HG02943 (cell line): ENCODE measurements around the gene SPRING1.

Source experiments
- ATAC-seq: cut with Tn5 transposase; IDR thresholded peaks from one replicate; pipeline ENCODE4 v1.9.1; 2021; ENCODE audit warnings: mild to moderate bottlenecking, low read depth, moderate library complexity; ENCODE audit not compliant: unreplicated experiment

SPRING1 gene

DNA sequence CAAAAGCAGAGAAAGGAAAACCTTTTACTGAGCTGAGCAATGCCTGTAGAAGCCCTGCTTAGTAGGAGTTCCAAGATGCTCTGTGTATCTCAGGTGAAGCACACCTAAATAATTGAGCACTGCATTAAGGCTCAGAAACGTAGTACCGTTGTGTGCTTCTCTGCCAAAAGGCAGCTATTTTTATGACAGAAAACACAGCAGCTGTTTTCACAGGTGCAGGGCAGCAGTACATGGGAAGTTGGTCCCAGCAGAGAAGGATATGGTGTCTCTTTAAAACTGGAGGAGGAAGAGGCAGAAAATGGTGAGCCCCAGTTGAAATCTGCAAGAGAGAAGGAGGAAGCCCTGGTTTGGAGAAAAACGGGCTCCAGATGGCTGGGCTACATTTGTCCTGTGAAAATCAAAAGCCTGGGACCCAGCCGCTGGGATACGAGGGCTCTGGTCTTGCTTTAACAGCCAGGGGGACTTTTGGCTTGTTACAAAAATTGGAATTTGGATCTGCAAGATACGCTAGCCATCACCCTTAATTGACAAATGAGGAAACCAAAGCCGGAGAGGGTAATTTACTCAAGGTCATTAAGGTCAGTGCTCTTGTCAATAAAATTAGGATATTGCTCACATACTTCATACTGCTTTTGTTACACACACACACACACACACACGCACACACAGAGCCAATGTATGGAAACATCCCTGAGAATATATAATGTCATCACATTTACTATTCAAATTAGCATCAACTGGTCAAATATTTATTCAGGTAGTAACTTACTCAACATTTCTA lies 27.3 kb downstream of the SPRING1 start:
- ATAC-seq: no peak

DNA sequence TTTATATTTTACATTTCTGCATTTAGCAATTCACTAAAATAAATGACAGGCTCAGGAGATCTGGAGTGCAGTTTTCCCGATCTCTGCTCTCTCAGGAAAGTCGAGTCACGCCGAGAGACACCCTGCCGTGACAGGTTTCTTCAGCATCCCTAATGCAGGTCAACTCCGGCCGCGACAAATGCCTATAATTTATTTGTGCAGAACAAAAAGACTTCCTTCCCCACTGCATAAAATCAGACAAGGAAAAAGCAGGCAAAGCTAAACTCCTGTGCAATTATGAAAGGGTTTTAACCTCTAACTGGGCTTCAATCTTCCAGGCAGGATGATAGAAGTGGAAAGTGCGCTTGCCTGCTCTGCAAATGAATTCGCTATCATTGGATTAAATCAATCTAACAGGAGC lies 28.1 kb downstream of the SPRING1 start:
- ATAC-seq: no peak

- no peak for ATAC-seq
Measured at GRCh38 chr12:116708826-116709756, 28.8 kb downstream of the SPRING1 start.

DNA sequence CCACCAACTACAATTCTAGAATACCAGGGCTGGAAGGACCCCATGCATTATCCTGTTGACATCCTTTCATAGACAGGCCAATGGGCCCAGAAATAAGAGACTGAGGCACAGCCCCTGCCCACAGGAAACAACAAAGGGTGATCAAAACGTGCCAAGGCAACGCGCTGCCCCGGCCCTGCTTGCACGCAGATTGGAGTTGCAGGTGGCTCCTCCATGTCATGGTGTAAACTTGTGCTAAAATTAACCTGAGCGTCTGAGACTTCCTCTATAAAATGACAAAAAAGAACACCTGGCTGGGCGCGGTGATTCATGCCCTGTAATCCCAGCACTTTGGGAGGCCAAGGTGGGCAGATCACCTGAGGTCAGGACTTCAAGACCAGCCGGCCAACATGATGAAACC lies 30.1 kb downstream of the SPRING1 start:
- no peak for ATAC-seq

GRCh38 chr12:116703214-116703795 lies 34.6 kb downstream of the SPRING1 start:
- no peak for ATAC-seq

DNA sequence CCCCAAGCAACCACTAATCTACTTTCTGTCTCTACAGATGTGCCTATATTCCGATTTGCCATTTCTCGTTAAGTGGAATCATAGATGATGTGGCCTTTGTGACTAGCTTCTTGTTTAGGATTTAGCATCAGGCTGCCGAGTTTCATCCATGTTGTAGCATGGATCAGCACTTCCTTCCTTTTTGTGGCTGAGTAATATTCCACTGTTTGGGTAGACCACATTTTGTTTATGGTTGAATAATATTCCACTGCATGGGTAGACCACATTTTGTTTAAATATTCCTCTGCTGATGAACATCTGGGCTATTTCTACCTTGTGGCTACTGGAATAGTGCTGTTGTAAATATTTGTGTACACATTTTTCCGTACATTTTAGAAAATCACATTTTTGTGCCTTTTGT lies 36.4 kb downstream of the SPRING1 start:
- ATAC-seq: no peak

- no peak for ATAC-seq
Measured at GRCh38 chr12:116700066-116700465, 37.8 kb downstream of the SPRING1 start.

GRCh38 chr12:116698554-116699075 lies 39.3 kb downstream of the SPRING1 start:
- ATAC-seq: no peak

- ATAC-seq: no peak
Measured at GRCh38 chr12:116698116-116698515, 39.8 kb downstream of the SPRING1 start.

DNA sequence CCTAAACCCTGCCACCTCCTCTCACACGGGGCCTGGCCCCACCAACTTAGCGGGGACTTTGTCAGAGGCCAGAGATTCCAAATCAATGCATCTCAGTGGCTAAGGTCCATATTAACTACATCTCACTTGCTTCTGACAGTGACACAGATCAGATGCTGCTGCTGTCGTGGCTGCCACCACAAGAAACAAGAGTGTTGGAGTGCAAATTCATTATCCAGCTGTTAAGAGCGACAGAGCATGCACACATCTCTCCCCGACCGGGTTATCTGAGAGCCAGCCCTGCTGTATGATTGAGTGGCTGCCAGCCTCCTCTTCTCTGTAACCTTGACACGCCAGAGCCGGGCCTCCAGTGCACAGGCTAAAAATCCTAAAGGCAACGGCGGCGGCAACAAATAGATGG lies 40.2 kb downstream of the SPRING1 start:
- no peak for ATAC-seq

- ATAC-seq: no peak
Measured at GRCh38 chr12:116697305-116697704, 40.6 kb downstream of the SPRING1 start.

DNA sequence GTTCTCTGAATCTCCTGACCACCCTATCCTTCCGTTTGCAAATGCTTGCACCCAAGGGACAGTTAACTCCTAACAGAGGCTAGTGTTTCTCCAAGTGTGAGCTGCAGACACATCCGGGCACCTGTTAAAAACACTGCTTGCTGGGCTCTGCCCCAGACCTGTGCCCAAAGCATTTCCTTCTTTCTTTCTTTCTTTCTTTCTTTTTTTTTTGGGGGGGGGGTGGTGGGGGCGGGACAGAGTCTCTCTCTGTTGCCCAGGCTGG lies 42.5 kb downstream of the SPRING1 start:
- ATAC-seq: no peak

DNA sequence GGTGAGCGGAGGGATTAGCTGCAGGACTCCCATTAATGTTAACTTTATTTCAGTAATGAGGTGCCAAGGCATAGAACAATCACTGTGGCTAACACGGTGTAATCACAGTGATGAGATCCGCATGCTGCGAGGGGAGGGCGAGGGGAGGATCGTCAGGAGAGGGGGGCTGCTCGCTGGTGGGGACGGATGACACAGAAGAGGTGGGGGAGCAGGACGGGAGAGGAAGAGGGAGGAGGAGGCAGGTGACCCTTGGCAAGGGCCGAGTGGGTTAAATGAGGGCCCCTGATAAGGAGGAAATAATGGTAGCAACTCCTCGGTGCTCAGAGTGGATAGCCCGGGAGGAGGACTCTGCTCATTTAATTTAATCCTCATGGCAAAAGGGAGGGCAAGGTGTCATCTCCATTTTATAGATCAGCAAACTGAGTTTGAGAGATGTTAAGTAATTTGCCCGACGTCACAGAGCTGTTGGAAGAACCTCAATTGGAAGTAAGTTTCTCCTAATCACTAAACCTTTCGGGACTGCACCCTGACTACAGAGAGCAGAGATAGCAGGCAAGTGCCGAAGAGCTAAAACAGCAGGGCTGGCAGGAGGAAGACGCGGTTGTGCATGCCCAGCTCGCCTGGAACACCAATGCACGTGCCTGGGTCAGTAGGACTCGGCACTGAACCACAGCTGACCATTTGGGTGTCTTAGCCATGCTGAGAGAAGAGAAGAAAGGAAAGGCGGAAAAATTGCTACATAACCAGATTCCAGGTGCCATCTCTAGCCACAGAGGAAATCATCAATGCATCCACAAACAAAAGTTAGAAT lies 43.0 kb downstream of the SPRING1 start:
- ATAC-seq: no peak

GRCh38 chr12:116693286-116694227 lies 44.3 kb downstream of the SPRING1 start:
- no peak for ATAC-seq

DNA sequence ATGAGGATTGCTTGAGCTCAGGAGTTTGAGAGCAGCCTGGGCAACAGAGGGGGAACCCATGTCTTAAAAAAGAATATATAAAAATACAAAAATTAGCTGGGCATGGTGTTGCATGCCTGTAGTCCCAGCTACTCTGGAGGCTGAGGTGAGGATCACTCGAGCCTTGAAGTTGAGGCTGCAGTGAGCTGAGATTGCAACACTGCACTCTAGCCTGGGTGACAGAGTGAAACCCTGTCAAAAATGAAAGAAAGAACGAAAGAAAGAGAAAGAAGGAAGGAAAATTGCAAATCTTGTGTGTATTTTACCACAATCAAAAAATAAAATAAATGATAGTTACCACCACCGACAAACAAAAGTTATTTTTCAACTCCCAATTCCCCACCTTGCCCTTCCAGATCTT lies 45.3 kb downstream of the SPRING1 start:
- no peak for ATAC-seq

GRCh38 chr12:116691636-116692035 lies 46.2 kb downstream of the SPRING1 start:
- no peak for ATAC-seq

- no peak for ATAC-seq
Measured at GRCh38 chr12:116691205-116691604, 46.7 kb downstream of the SPRING1 start.

- no peak for ATAC-seq
Measured at GRCh38 chr12:116689979-116690744, 47.7 kb downstream of the SPRING1 start.

- ATAC-seq: no peak
Measured at GRCh38 chr12:116689521-116689920, 48.3 kb downstream of the SPRING1 start.
